ENCODE results near the gene SLC38A6.

GRCh38 chr14:61098721-61099120 lies 117.7 kb downstream of the SLC38A6 start:
- TF ChIP-seq CTCF (IDR thresholded peaks at IDR 0.05), result no peak
- no peak for TF ChIP-seq POLR2A (IDR thresholded peaks at IDR 0.05; ENCODE audit: low read depth)
- no peak for TF ChIP-seq POLR2AphosphoS5 (IDR thresholded peaks at IDR 0.05)

Measured in esophagus muscularis mucosa (tissue), 3 donors.